Upper lobe of right lung (tissue), 1 donor: ENCODE data around the gene GAR1. TPM values are rescaled to one million over a fixed set of nuclear protein-coding genes. Genes with fewer than 3 reads are reported as not detected.

Experiments used
- ATAC-seq: fragments of 200-7000 bp; cut with Tn5 transposase; one replicate; pipeline ENCODE4 v1.9.1; 2020; ENCODE audit warnings: mild to moderate bottlenecking, moderate library complexity
- DNase-seq: peaks from one replicate; pipeline ENCODE4 v3.0.0-alpha.2; 2020
- H3K27ac ChIP-seq: fragments of 200-600 bp; one replicate; pipeline ENCODE4 v1.8.0; 2022
- H3K27me3 ChIP-seq: fragments of 200-600 bp; one replicate; pipeline ENCODE4 v1.8.0; 2022; ENCODE audit warnings: mild to moderate bottlenecking
- H3K36me3 ChIP-seq: fragments of 200-600 bp; one replicate; pipeline ENCODE4 v1.8.0; 2022
- H3K4me1 ChIP-seq: fragments of 200-600 bp; one replicate; pipeline ENCODE4 v1.8.0; 2022
- H3K4me3 ChIP-seq: fragments of 200-600 bp; one replicate; pipeline ENCODE4 v1.8.0; 2022; ENCODE audit warnings: mild to moderate bottlenecking
- H3K9me3 ChIP-seq: fragments of 200-600 bp; one replicate; pipeline ENCODE4 v1.8.0; 2022
- intact Hi-C: fragments of 100-400 bp; cut with DNase I; formaldehyde crosslinking; loops from one replicate; pipeline ENCODE4 v1.11.0; 2022
- total RNA-seq: library from RNA; stranded (reverse); fragmentation: NEBNext Ultra II Directional; extraction: Animal tissue kit (Norgen Biotek cat#: 25700); gene quantifications from one replicate; pipeline ENCODE4 v1.2.1, GENCODE V29; 2021
- TF ChIP-seq, protein P1 (sequence below): fragments of 200-600 bp; IDR thresholded peaks from one replicate; pipeline ENCODE4 v1.8.0; 2022; ENCODE audit warnings: antibody characterized with exemption
- donor health status: DM: no; HTN: yes; CAD: no; lungs with severe emphysema.

GAR1 gene
- total RNA-seq, 1 donor from 2014 or later: 12.2 TPM

DNA sequence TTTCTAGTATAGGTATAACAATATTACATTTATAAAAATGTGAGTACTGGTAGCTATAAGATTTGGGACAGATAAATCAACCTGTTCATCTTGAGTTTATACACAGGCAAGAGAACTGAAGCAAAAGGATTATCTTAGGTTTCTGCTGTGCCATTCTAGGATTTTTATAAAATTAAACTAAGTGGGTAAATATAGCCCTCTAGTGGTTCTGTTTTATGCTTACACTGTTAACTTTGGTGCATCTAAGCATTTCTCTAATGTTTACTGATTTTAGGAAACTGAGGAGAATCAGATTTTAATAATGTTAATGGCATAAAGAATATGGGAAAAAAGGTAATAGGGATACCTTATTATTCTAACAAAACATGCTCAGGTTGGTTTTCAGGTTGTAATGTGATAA is 11.2 kb downstream of the GAR1 start:
- no peaks in the 10 kb centered on the region for H3K9me3 ChIP-seq
- H3K36me3 ChIP-seq: peaks cover 33% of the 10 kb centered on the region
- TF ChIP-seq, protein P1, sequence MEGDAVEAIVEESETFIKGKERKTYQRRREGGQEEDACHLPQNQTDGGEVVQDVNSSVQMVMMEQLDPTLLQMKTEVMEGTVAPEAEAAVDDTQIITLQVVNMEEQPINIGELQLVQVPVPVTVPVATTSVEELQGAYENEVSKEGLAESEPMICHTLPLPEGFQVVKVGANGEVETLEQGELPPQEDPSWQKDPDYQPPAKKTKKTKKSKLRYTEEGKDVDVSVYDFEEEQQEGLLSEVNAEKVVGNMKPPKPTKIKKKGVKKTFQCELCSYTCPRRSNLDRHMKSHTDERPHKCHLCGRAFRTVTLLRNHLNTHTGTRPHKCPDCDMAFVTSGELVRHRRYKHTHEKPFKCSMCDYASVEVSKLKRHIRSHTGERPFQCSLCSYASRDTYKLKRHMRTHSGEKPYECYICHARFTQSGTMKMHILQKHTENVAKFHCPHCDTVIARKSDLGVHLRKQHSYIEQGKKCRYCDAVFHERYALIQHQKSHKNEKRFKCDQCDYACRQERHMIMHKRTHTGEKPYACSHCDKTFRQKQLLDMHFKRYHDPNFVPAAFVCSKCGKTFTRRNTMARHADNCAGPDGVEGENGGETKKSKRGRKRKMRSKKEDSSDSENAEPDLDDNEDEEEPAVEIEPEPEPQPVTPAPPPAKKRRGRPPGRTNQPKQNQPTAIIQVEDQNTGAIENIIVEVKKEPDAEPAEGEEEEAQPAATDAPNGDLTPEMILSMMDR: peak; percentile 60
- no peaks in the 10 kb centered on the region for H3K4me1 ChIP-seq
- no peak overlapping the region for H3K4me3 ChIP-seq
- no peaks in the 10 kb centered on the region for H3K27me3 ChIP-seq
- DNase-seq (no peak), ATAC-seq (peak; percentile 26)
- intact Hi-C loops: no loop called here
- no peak overlapping the region for H3K27ac ChIP-seq

DNA sequence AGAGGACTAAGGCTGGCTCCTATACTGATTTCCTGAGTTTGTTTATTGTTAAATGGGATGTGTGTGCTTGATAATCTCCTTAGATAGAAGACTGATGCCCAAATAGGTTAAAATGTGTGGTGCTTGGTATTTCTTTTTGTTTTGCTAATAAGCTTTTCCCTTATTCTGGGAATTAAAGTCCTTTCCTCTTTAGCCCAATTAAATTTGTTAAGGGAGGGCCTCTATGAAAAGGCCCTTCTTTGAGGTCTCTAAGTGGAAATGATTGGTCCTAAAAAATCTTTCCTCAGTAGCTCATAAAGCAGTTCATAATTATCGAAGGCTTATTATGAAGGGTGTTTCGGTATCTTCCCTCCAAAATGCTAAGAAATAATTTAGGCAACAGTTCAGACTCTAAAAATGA is 12.1 kb downstream of the GAR1 start, which contains the start of gene RRH:
Gene RRH, plus strand, starts transcription at position 301 of the 400 bp plus-strand sequence. Its CDS starts 56 bp downstream, at position 357.
- intact Hi-C loops: no loop called here
- no peak for ATAC-seq

DNA sequence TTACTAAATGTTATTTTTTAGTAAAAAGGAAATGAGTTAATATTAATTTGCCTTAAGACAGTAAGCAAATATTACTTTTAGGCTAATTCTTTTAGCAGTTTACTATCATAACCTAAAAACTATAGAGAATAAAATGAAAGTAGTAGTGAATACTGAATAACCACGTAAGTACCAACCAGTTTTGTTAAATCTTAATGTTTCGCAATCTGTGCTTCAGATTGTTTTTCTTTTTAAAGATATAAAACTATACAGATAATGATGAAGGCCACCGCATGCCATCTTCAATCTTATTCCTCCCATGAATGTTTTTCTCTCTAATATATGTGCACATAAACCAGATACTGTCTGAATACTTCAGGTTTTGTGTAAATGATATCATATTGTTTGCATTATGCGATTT is 18.2 kb downstream of the GAR1 start:
- intact Hi-C loops: no loop called here
- Histone ChIP-seq H3K27me3 (no peaks in the 10 kb centered on the region), H3K4me1 (no peaks in the 10 kb centered on the region), H3K9me3 (no peaks in the 10 kb centered on the region), H3K36me3 (no peaks in the 10 kb centered on the region), H3K4me3 (no peak overlapping the region), H3K27ac (no peak overlapping the region)
- ATAC-seq (no peak), DNase-seq (no peak)
- TF ChIP-seq, protein P1: no peak

More for the DNA sequence above, 12.1 kb downstream of the GAR1 start, which contains the start of gene RRH:
- Histone ChIP-seq H3K9me3 (no peaks in the 10 kb centered on the region), H3K4me3 (no peak within 1 kb of the TSS), H3K36me3 (peaks cover 24% of the 10 kb centered on the region), H3K27me3 (no peaks in the 10 kb centered on the region), H3K27ac (no peak within 1 kb of the TSS), H3K4me1 (no peaks in the 10 kb centered on the region)
- DNase-seq: no peak
- TF ChIP-seq, protein P1: no peak

DNA sequence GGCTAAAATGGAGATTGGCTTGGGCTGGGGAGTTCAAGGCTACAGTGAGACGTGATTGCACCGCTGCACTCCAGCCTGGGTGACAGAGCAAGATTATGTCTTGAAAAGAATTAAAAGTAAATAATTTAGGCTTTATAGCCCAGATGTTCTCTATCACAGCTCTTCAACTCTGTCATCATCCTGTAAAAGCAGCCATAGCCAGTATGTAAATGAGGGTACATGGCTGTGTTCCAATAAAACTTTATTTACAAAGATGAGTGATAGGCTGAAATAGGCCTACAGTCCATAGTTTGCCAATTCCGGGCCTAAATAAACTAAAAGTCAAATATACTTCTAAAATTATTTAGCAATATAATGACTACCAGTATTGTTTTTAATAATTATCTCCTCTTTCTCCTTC is 21.4 kb downstream of the GAR1 start:
- Histone ChIP-seq H3K9me3 (no peaks in the 10 kb centered on the region), H3K27ac (no peak overlapping the region), H3K36me3 (no peaks in the 10 kb centered on the region), H3K4me1 (no peaks in the 10 kb centered on the region), H3K27me3 (no peaks in the 10 kb centered on the region), H3K4me3 (no peak overlapping the region)
- DNase-seq: no peak
- intact Hi-C loops: no loop called here
- TF ChIP-seq, protein P1: no peak
- no peak for ATAC-seq

DNA sequence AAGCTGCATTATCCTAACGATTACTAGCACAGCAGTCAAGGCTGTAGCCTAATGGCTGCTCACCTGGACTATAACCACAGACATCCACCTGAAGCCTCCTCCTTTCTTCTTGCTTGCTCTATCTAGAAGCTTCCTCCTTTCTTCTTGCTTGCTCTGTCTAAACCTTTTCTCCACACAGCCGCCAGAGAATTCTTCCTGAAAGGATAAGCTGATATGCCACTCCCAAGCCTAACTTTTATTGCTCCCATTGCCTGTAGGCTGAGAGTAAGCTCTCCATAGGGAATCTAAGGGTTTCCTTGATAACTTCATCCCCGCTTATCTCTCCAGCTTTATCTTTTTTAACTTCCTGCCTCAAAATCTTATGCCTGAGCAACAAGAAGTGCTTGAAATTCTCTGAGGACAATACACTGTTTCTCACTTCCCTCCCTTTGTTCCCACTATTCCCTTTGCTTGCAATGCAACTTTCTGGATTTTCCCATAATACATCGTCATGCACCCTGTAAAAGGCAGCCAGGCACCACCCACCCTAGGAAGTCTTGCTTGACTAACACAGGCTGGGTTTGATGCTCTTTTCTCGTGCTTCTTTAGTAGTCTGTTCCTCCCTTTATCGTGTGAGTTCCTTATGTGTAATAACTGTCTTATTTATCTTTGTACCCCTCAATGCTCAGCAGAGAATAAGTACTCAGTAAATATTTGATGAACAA is 31.0 kb downstream of the GAR1 start:
- intact Hi-C loops: no loop called here
- no peaks in the 10 kb centered on the region for H3K36me3 ChIP-seq
- no peaks in the 10 kb centered on the region for H3K27me3 ChIP-seq
- TF ChIP-seq, protein P1: no peak
- no peaks in the 10 kb centered on the region for H3K9me3 ChIP-seq
- DNase-seq: no peak
- no peaks in the 10 kb centered on the region for H3K4me1 ChIP-seq
- no peak for ATAC-seq
- no peak overlapping the region for H3K27ac ChIP-seq
- H3K4me3 ChIP-seq: no peak overlapping the region
